GM18870 (cell line): ENCODE results near the gene PPL.
"Not testable (repeated sequence)": the region's sequence is repeated elsewhere in the genome, so short reads cannot be mapped to it uniquely, and the experiment has no call there.

Source experiments
- ATAC-seq: cut with Tn5 transposase; IDR thresholded peaks from one replicate; pipeline ENCODE4 v1.9.1; 2021; ENCODE audit warnings: moderate library complexity; ENCODE audit not compliant: unreplicated experiment

PPL gene

GRCh38 chr16:4960579-4960978 is 23.6 kb upstream of the PPL start:
- ATAC-seq = no peak

GRCh38 chr16:4958510-4959438 is 21.8 kb upstream of the PPL start:
- no peak for ATAC-seq

- ATAC-seq = no peak
Observed at GRCh38 chr16:4957720-4958509, 21.0 kb upstream of the PPL start, which contains the start of gene SEC14L5. SEC14L5 (plus strand) TSS chr16:4958330; CDS start chr16:4959324, 994 bp downstream.

GRCh38 chr16:4957420-4957719 is 20.4 kb upstream of the PPL start:
- no peak for ATAC-seq

- no peak for ATAC-seq
Observed at GRCh38 chr16:4954714-4955113, 17.8 kb upstream of the PPL start.

GRCh38 chr16:4951583-4951982 is 14.6 kb upstream of the PPL start:
- ATAC-seq = not testable (repeated sequence)

- ATAC-seq = no peak
Observed at GRCh38 chr16:4949986-4950385, 13.0 kb upstream of the PPL start.

GRCh38 chr16:4948903-4949766 is 12.2 kb upstream of the PPL start:
- no peak for ATAC-seq

- ATAC-seq = no peak
Observed at GRCh38 chr16:4947722-4948503, 11.0 kb upstream of the PPL start.

- no peak for ATAC-seq
Observed at GRCh38 chr16:4946917-4947316, 10.0 kb upstream of the PPL start.

GRCh38 chr16:4945560-4946502 is 8.9 kb upstream of the PPL start:
- no peak for ATAC-seq

- ATAC-seq = no peak
Observed at GRCh38 chr16:4944333-4945281, 7.7 kb upstream of the PPL start.

GRCh38 chr16:4942481-4942880 is 5.5 kb upstream of the PPL start:
- no peak for ATAC-seq

- ATAC-seq = no peak
Observed at GRCh38 chr16:4940719-4941118, 3.8 kb upstream of the PPL start.

GRCh38 chr16:4938683-4939030 is 1.7 kb upstream of the PPL start:
- ATAC-seq = no peak

GRCh38 chr16:4937782-4938682 is 1.1 kb upstream of the PPL start:
- ATAC-seq = no peak
